Left hindlimb (tissue), 1 donor: Measurements from ENCODE around the gene NBPF15.
A peak's percentile ranks its signal among the peaks of the same experiment; 100 is the strongest.
"Not testable (repeated sequence)": the region's sequence is repeated elsewhere in the genome, so short reads cannot be mapped to it uniquely, and the experiment has no call there.

Experiments used
- DNase-seq: peaks from one replicate; pipeline ENCODE4 v3.0.0-alpha.2; 2018

The NBPF15 gene

GRCh38 chr1:144461136-144461759 lies at the start of gene NBPF15:
Gene NBPF15, minus strand, starts transcription at chr1:144461669. Its CDS starts 21,666 bp downstream, at chr1:144440003.
- DNase-seq, result peak; percentile 81

DNA sequence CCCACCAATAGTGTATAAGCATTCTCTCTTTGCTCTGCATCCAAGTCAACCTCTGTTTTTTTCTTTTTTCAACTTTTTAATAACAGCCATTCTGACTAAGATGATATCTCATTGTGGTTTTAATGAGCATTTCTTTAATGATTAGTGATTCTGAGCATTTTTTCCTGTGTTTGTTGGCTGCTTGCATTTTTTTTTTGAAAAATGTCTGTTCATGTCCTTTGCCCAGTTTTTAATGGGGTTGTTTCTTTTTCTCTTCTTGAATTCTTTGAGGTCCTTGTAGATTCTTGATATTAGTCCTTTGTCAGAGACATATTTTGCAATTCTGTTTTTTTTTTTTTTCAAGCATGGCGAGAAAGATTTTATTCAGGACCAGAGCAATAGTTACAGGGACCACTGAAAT lies 35.0 kb upstream of the NBPF15 start:
- not testable (repeated sequence) for DNase-seq

GRCh38 chr1:144494130-144494529 lies 32.7 kb upstream of the NBPF15 start:
- not testable (repeated sequence) for DNase-seq

GRCh38 chr1:144490394-144490793 lies 28.9 kb upstream of the NBPF15 start:
- not testable (repeated sequence) for DNase-seq

DNA sequence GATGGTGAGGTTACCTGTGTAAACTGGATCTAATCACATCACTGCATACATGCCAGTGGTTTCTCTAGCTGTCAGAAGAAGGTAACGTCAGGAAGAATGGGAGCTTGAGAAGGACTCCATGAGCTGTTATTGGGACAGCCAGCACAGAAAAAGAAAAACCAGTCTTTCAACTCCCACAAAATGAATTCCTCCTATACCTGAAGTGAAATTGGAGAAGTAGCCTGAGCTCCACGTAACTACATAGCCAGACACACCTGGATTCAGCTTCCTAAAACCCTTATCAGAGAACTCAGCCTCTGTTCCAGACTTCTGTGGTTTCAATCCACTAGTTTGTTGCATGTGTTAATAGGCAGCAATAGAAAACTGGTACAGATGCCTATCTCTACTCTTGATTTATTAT lies 25.5 kb upstream of the NBPF15 start:
- DNase-seq, result not testable (repeated sequence)

DNA sequence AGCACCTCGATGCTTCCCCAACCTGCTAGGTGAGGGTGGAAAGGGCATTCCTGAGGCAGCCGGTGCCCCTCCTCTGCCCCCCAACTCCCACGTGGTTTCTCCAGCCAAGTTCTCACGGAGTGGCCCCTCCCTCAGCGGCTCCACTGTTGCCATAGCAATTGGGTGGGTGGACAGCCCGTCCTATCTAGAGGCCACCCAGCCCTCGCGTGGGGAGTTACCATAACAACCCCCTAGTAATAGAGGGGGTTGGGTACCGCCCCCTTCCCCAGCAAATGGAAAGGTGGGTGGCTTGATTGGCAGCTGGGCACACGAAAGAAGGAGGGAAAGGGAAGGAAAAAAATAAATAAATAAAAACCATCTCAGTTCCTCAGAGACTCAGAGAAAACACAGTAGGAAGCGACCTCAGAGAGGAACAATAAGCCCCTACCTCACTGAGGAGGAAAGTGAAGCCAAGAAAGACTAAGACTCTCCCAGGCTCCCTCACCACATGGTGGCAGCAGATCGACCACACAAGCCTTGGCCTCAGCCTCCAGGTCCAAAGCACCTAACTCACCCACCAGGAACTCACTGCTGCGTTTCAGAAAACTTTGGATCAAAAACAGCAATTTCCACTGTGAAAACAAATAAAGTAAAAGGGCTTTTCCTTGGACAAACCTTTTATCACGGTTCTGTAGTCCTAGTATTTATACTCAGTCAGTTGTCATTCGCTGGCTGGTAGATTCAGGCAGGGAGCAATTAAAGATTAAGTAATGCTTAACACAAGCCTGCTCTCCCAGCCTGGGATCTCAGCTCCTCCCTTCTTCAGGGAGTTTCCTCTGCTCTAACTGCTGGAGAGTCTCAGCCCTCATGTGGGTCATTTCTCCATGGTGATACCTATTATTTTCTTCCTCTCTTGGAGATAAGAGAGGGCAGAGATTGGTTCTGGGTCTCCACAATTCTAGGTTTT lies 23.9 kb upstream of the NBPF15 start:
- not testable (repeated sequence) for DNase-seq

GRCh38 chr1:144473897-144474296 lies 12.4 kb upstream of the NBPF15 start:
- DNase-seq, result not testable (repeated sequence)

DNA sequence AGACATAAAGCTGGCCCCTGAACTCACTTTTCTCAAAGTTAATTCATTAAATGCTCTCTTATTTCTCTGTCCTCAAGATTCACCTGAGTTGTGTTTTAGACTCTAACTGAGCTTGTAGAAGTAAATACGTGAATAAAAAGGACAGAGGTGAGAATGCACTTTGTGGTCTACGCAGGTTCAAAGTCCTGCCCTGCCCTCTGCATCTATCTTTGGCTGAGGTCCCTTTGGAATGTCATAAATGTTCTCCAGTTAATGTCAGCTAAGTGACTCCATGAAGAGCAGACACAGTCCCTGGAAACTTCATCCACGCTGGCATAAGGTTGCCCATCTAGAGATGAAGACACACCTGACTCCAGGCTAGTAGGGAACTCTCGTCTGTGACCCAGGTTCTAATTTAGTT lies 10.0 kb upstream of the NBPF15 start:
- DNase-seq, result not testable (repeated sequence)

- not testable (repeated sequence) for DNase-seq
Measured at GRCh38 chr1:144461778-144462177, 309 bp upstream of the NBPF15 start.

DNA sequence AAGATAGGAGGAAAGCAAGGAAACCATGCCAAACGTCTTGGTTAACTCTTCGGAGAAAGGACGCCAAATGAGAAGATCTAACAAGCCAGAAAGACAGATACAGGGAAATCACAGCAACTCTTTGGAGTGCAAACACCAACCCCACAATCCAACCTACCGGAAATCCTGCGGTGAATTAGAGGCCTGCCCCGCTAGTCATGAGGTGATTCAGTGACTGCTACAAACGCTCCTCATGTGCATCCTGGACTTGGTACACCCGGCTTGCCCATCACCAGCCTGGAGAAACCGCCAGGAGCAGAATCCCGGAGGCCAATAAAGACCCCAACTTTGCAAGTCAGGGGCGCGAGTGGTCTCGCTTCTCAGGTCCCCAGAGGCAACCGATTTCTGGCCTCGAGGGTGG lies 783 bp downstream of the NBPF15 start:
- not testable (repeated sequence) for DNase-seq

DNA sequence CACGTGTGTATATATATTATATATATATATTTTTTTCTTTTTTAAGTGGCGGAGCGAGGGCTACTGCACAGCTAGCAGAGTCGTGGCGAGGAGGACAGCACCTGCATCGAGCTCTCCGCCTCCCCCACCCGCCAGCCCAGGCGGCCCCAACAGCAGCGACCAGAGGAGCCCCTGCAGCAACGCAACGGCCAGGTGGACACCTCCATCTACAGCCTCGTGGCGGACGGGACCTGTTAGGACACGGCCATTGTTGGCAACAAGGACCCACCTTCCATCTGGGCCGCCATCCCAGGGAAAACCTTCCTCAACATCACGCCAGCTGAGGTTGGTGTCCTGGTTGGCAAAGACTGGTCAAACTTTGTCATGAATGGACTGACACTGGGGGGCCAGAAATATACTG lies 19.1 kb downstream of the NBPF15 start:
- not testable (repeated sequence) for DNase-seq

- DNase-seq, result not testable (repeated sequence)
Measured at GRCh38 chr1:144439737-144440136, 21.7 kb downstream of the NBPF15 start.

GRCh38 chr1:144418891-144419694 lies 42.4 kb downstream of the NBPF15 start:
- DNase-seq, result peak; percentile 51

DNA sequence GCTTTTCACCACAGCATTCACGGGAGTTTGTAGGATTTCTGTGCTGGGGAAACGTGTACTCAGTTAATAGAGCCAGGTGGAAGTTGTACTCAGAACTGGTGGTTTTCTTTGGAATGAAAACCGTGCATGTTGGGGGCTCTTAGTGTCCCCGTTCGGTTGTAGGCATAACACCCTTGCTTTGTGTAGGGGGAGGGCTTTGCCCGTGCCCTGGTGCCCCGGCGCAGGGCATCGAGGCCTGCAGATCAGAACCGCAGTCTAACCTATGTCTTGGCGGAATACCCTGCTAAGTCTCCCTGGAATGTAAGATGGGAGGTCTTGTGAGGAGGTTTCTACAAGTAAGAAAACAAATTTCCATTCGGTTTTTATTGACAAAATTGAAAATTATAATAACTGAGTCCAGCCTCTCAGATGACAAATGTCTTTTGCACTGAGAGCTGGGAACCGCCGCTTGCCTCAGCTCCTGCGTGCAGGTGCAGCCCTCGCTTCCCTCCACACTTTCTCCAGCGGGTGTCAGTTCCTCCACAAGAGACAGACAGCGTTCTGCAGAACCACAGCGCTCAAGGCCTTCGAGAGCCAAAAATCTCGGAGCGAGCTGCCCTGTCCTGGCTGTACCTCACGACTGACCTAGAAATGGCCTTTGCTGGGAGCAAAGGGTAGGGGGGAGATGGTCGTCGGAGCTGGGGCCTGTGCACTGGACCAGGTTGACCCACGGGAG lies 47.9 kb downstream of the NBPF15 start:
- DNase-seq, result not testable (repeated sequence)

DNA sequence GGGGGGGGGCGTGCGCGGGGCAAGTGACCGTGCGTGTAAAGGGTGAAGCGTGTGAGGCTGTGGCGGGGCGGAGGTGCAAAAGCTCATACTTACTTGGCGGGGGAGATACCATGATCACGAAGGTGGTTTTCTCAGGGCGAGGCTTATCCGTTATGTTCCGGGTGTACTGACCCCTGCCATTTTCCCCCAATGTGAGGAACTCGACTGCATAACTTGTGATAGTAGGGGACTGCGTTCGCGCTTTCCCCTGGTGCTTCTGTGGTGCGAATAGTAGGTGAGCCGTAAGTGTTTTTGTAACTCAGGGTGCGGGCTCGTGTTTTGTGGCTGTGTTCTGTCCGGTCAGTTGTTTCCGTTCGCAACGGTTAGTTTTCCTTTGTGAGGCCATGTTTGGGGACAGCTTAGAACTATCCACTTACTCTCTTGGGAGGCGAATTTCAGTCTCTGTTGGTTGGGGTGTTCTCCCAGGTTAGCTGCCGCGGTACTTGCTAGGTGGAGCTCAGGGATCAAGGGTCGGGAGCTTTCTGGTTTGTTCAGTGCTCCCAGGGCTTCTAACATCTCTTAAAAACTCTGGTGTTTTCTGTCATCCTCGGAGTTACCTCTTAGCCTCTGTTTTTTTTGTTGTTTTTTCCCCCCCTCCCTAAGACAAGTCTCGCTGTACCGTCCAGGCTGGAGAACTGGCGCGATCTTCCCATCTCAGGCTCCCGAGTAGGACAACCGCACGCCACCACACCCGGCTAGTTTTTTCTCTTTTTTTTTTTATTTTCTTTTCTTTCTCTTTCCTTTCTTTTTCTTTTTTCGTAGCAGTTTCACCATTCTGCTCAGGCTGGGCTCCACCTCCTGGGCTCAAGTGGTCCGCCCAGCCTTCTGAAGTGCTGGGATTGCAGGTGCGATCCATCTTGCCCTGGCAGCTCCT lies 48.7 kb downstream of the NBPF15 start:
- peak; percentile 88 for DNase-seq

GRCh38 chr1:144412068-144412471 lies 49.4 kb downstream of the NBPF15 start:
- peak; percentile 79 for DNase-seq

DNA sequence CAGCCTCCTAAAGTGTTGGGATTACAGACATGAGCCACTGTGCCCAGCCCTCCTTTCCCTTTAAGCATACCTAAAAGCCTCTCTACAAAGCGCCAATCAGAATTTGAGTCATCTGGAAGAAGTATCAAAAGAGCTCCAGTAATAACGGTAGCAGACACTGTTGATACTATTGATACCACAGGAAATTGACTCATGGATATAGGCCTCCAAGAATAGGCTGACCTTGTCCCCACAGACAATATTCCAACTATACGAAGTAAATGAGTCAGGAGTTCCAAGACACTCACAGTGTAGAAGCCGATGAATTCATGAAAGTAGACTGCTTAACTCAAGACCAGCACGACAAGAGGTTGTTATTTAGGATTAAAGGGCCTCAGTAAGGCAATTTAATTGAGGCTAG lies 58.7 kb downstream of the NBPF15 start:
- not testable (repeated sequence) for DNase-seq

DNA sequence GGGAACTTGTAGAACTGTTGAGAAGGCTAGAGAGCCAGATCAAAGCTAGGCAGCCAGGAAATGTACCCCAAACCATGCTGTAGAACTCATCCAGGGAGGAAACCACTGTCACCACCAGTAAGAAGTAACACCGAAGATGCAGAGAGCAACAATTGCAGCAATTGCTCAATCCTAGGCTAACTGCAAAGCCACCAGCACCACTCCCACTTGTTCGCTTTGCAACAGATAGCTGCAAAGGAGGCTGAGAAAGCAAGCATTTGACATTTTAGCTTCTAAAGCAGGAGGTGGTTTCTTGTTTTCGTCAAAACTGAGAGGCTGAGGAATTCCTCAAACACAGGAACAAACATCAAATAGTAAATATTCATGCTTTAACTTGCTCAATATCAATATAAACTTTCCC lies 89.8 kb downstream of the NBPF15 start:
- not testable (repeated sequence) for DNase-seq
